Stimulated activated CD4-positive, alpha-beta T cell treated with anti-CD3 and anti-CD28 coated beads, Interleukin-4, amount 100 ng/mL, for 48 hours (primary cell): ENCODE data around the gene ELANE.
"Not testable (repeated sequence)": the region's sequence is repeated elsewhere in the genome, so short reads cannot be mapped to it uniquely, and the experiment has no call there.

Experiments used
- DNase-seq, 2 donors: peaks; one replicate each; pipeline ENCODE4 v3.0.0-alpha.2; 2020; ENCODE audit warnings: low read depth in 2 of 2

Gene ELANE

DNA sequence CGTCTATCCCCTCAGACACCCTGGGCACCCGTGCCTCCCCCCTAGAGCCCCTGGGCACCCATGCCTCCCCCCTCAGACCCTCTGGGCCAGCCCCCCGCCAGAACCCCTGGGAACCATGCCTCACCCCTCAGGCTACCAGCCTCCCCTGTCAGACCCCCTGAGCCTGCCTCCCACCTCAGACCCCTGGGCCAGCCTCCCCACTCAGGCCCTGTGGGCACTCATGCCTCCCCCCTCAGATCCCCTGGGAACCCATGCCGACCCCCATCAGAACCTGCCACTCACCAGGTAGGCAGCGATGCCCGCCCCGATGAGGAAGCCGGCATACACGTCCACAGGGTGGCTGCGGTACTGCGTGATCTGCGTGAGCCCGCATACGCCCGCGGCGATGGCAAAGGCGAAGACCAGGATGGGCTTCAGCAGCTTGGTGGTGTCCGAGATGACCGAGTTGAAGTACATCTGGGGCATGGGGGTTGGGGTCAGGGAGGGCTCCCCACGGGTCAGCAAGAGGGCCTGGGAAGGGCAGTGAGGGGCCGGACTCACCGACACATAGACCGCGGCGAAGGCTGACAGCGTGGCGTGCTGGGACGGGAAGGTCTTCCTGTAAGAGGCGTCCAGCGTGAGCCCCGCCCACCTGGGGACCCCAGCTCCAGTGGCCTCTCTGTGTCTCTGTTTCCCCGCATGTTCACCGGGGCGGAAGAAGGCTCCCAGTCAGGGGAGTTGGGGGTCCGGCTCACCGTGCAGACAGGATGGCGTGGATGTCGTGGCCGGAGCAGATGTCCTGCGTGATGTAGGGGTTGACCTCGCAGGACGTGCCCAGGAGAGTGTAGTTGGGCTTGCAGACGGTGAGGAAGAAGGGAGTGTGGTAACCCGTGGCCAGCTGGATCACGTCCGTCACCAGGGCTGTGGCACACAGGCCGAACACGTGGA lies 37.7 kb upstream of the ELANE start:
- no peak for DNase-seq

GRCh38 chr19:815079-815774 lies 36.9 kb upstream of the ELANE start:
- no peak for DNase-seq

DNA sequence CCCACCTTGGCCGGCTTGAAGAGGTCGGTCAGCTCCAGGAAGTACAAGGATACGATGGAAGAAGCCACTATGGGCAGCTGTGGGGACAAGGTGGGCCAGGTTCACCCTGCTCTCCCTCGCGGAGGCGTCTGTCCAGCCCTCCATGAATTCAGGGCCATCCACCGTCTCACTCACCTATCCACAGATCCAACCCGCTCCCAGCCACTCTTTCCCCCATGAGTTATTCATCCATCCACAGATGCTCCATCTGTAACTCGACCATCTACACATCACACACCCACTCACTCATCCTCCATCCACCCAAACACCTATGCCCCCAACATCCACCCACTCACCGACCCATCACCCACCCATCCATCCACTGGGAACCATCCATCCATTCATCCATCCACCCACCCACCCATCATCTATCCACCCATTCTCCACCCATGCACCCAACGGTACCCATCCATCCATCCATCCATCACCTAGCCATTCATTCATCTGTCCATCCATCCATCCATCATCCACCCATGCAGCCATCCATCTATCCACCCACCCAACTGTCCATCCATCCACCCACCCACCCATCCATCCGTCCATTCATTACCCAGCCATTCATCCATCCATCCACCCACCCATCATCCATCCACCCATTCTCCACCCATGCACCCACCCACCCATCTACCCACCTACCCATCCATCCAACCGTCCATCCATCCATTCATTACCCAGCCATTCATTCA lies 36.2 kb upstream of the ELANE start:
- no peak for DNase-seq

GRCh38 chr19:816500-816857 lies 35.6 kb upstream of the ELANE start:
- DNase-seq: no peak

DNA sequence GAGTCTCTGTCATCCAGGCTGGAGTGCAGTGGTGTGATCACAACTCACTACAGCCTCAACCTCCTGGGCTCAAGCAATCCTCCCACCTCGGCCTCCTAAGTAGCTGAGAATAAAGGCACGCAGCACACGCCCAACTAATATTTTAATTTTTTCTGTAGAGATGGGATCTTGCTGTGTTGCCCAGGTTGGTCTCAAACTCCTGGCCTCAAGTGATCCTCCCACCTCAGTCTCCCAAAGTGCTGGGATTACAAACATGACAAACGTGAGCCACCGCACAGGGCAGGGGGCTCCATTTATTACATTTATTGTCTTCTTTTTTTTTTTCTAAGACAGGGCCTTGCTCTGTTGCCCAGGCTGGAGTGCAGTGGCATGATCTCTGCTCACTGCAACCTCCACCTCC lies 31.9 kb upstream of the ELANE start:
- DNase-seq: not testable (repeated sequence)

DNA sequence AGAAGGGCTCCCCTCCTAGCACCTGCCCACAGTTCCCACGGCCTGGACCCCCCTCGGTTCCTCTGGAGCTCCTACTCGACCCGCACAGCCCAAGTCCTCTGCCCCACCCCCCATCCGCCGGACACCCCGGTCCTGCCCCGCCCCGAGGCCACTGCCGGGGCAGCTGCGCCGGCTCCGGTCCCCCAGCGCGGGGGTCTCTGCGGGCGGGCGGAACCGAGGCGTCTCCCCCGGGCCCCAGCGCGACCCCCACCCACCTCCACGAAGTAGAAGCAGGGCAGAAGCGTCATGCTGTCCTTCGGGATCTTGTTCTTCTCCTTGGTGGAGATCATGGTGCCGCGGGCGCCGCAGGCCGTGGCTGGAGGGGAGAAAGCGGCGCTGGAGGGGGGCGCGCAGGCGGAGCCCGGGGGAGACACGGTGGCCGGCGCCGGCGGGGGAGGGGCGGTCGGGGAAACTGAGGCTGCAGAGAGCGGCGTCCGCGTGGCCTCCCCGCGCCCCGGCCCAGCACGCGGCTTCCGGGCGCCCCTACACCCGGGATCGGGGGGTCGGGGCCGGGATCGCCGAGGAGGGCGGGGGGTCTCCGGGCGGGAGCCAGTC lies 30.8 kb upstream of the ELANE start:
- no peak for DNase-seq

GRCh38 chr19:821825-822503 lies 30.1 kb upstream of the ELANE start, which contains the start of gene PLPPR3:
PLPPR3 (minus strand) TSS chr19:821955; CDS start chr19:821559, 396 bp downstream.
- no peak for DNase-seq

- no peak for DNase-seq
Observed at GRCh38 chr19:823565-824121, 28.5 kb upstream of the ELANE start.

DNA sequence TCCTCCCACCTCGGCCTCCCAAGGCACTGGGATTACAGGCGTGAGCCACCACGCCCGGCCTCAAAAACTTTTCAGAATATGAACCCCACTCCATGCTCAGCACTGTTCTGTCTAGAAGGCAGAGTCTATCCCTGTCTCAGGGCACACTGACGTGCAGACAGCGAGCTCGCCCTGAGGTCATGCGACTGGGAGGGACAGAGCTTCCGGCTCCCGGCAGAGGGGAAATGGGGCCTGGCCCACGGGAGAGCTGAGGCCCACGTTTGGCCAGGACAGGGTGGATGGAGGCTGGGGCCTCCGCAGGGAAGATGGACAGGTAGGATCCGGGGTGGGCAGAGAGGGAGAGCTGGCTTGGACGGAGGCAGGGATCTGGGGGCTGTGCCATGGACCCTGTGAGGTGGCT lies 27.2 kb upstream of the ELANE start:
- no peak for DNase-seq

- no peak for DNase-seq
Observed at GRCh38 chr19:825897-826644, 26.0 kb upstream of the ELANE start.

GRCh38 chr19:827314-827709 lies 24.8 kb upstream of the ELANE start:
- no peak for DNase-seq

DNA sequence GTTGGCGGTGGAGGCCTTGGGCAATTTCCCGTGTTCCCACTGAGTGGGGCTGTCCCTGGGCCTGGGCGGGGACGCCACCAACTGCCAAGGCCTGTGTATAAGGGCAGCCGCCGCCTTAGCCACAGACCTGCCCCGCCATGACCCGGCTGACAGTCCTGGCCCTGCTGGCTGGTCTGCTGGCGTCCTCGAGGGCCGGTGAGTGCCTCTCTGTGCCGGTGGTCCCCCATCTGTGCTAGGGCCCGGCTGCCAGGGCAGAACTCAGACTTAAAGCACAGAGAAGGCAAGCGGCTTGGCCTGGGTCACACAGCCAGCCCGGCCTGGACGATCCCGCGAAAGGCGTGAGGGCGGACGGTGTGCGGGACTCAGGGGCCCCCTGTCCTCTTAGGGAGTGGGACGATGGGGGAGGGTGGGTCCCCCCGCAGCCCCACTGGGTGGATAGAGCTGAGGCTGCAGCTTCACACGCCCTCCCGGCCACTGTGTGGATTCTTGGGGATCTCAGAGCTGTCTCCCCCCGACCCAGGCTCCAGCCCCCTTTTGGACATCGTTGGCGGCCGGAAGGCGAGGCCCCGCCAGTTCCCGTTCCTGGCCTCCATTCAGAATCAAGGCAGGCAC lies 24.3 kb upstream of the ELANE start, which contains the start of gene AZU1:
TSS of gene AZU1 (plus strand) at position 128 of the 612 bp plus-strand sequence. CDS start at position 138, 10 bp downstream.
- no peak for DNase-seq

DNA sequence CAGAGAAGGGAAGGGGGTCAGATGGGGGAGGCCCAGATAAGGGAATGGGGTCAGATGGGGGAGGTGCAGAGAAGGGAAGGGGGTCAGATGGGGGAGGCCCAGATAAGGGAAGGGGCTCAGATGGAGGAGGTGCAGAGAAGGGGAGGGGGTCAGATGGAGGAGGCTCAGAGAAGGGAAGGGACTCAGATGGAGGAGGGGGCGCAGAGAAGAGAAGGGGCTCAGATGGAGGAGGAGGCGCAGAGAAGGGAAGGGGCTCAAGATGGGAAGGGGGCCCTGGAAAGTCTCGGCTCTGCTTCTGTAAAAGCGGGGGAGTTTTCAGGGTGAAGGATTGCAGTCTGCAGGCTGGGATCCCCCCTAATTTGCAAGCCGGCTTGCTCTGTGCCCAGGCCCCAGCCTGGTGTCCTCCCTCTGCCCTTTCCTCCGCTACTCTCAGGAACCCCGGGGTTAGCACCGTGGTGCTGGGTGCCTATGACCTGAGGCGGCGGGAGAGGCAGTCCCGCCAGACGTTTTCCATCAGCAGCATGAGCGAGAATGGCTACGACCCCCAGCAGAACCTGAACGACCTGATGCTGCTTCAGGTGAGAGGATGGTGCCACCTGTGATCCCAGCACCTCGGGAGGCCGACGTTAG lies 22.9 kb upstream of the ELANE start:
- no peak for DNase-seq

DNA sequence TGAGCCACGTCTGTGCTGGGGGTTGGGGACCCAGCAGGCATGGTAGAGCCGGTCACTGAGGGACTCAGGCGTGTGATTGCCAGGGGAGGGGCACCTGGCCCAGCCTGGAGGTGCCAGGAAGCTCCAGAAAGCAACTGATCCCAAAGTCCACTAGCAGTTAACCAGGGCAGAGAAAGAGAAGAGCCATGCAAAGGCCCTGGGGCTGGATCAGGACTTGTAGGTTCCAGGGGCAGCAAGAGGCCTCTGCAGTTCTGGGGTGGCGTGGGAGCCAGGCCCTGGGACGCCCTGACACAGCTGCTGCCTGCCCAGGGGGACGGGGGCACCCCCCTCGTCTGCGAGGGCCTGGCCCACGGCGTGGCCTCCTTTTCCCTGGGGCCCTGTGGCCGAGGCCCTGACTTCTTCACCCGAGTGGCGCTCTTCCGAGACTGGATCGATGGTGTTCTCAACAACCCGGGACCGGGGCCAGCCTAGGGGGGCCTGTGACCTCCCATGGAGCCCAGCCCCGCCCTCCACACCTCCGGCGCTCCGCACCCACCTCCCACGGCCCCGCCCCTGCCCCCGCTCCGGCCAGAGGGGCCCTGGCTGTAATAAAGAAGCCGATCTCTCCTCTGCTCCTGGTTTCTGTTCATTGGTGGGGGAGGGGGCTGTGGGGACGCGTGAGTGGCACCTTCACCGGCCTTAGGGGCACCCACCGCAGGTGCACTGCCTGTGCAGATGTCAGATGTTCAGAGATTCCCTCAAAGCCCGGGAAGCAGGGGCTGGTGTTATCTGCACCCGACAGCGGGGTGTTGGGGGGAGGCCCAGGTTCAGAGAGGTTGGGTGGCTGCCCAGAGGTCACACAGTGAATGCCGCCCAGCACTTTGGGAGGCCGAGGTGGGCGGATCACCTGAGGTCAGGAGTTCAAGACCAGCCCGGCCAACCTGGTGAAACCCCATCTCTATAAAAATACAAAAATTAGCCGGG lies 20.4 kb upstream of the ELANE start:
- DNase-seq: no peak

DNA sequence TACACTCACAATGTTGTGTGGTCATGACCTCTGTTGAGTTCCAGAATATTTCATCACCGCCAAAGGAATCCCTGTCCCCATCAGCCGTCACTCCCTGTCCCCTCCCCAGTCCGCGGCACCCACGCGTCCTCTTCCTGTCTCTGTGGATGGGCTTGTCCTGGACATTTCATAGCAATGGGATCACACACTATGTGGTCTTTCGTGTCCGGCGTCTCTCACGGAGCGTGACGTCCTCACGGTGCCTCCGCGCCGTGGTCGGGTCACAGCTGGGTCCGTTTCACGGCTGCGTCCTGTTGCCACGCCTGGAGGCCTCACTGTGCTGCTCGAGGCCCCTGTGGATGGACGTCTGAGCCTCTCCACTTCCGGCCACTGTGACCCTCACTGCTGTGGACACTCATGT lies 17.9 kb upstream of the ELANE start:
- no peak for DNase-seq

- no peak for DNase-seq
Observed at GRCh38 chr19:835210-835810, 16.8 kb upstream of the ELANE start.

DNA sequence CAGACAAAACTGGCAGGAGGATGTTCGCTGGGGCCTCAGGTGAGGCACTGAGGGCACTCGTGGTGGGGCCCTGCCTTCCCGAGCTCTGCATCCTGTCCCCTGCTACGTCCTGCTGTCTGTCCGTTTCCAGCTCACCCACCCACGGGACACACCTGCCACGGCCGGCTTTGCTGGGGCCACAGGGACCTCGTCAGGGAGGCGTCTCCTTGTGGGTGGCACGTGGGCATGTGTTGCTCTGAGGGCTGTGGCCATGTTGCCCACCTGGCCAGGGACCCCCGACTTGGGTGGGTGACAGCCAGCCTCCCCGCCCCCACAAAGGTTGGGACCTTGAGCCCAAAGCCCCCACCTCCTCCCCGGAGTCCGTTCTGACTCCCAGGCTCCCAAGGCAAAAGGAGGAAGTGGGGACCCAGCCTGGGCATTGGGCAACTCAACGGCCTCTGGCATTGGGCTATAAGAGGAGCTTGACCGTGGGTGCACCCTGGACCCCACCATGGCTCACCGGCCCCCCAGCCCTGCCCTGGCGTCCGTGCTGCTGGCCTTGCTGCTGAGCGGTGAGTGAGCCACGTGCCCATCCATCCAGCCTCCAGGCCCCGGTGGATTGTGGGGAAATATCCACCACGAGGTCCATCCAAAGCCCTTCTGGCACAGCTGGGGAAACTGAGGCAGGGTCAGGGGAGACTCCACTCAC lies 11.4 kb upstream of the ELANE start, which contains the start of gene PRTN3:
TSS of gene PRTN3 (plus strand) at position 481 of the 688 bp plus-strand sequence. CDS start at position 491, 10 bp downstream.
- no peak for DNase-seq
